A673 (cell line): Measurements from ENCODE around the gene FARSA. TPM values are rescaled to one million over a fixed set of nuclear protein-coding genes. Genes with fewer than 3 reads are reported as not detected.
A peak's percentile ranks its signal among the peaks of the same experiment; 100 is the strongest.

ENCODE experiments used
- BruUV-seq: library from RNA; stranded (reverse); fragments of 400-500 nt; replicated peaks from 2 replicates; lab custom pipeline; 2021; lab: Mats Ljungman, UMichigan
- CTCF ChIA-PET: fragments of 300-600 bp; sonication (Branson Sonifier 250); formaldehyde crosslinking; loops from one replicate; lab custom pipeline; 2022; ENCODE audit warnings: antibody characterized with exemption; lab: Charles Lee
- POLR2A ChIA-PET: fragments of 300-600 bp; sonication (Branson Sonifier 250); formaldehyde crosslinking; loops from one replicate; lab custom pipeline; 2022; ENCODE audit warnings: antibody characterized with exemption; ENCODE audit not compliant: low non-redundant PET; lab: Charles Lee
- DNase-seq: peaks from one replicate; pipeline ENCODE4 v3.0.0-alpha.2; 2015; ENCODE audit warnings: low spot score
- H3K27ac ChIP-seq: fragments of 200-600 bp; sonication (generic); 2 replicates; pipeline ENCODE4 v1.5.1; 2016; ENCODE audit warnings: mixed run types, low read depth, mild to moderate bottlenecking, mixed read lengths, antibody characterized with exemption, low read length; ENCODE audit not compliant: poor library complexity, severe bottlenecking
- H3K27me3 ChIP-seq: fragments of 200-600 bp; sonication (generic); replicated peaks from 2 replicates; pipeline ENCODE4 v1.6.1; 2017; ENCODE audit warnings: mixed run types, low read depth, mild to moderate bottlenecking, mixed read lengths, antibody characterized with exemption, low read length; ENCODE audit not compliant: insufficient read depth, poor library complexity
- H3K36me3 ChIP-seq: fragments of 200-600 bp; sonication (generic); 2 replicates; pipeline ENCODE4 v1.6.1; 2016; ENCODE audit warnings: mixed run types, mild to moderate bottlenecking, mixed read lengths, antibody characterized with exemption, low read length; ENCODE audit not compliant: insufficient read depth, poor library complexity, severe bottlenecking
- H3K4me1 ChIP-seq: fragments of 200-600 bp; sonication (generic); 2 replicates; pipeline ENCODE4 v1.6.1; 2017; ENCODE audit warnings: mixed run types, mild to moderate bottlenecking, mixed read lengths, antibody characterized with exemption, low read length; ENCODE audit not compliant: insufficient read depth, poor library complexity, severe bottlenecking
- H3K4me3 ChIP-seq: fragments of 200-600 bp; sonication (generic); 2 replicates; pipeline ENCODE4 v1.5.1; 2016; ENCODE audit warnings: low read depth, mixed run types, mild to moderate bottlenecking, mixed read lengths, low read length; ENCODE audit not compliant: poor library complexity, severe bottlenecking
- H3K9me3 ChIP-seq: fragments of 200-600 bp; sonication (generic); 2 replicates; pipeline ENCODE4 v1.6.1; 2016; ENCODE audit warnings: mixed run types, low read depth, mild to moderate bottlenecking, mixed read lengths, antibody characterized with exemption, low read length; ENCODE audit not compliant: poor library complexity, severe bottlenecking
- CTCF ChIP-seq: fragments of 300-800, 200-600 bp; sonication (generic); conservative IDR thresholded peaks from 2 replicates; pipeline ENCODE4 v1.5.1; 2017; ENCODE audit warnings: low read depth, mild to moderate bottlenecking, antibody characterized with exemption, low read length, moderate library complexity, mixed read lengths
- EZH2 ChIP-seq: fragments of 200-600 bp; sonication (generic); IDR thresholded peaks from 2 replicates; pipeline ENCODE4 v1.6.1; 2017; ENCODE audit warnings: borderline replicate concordance, low read depth, mild to moderate bottlenecking, mixed read lengths, antibody characterized with exemption, low read length; ENCODE audit not compliant: poor library complexity, severe bottlenecking
- intact Hi-C: fragments of 100-400 bp; cut with micrococcal nuclease; formaldehyde crosslinking; loops from one replicate; pipeline ENCODE4 v1.10.0; 2022; ENCODE audit not compliant: unreplicated experiment
- total RNA-seq: library from RNA; stranded (reverse); gene quantifications from 2 replicates; pipeline ENCODE4 v1.2.3, GENCODE V29; 2021

FARSA gene
- total RNA-seq, 1 experiment from 2014 or later = 162 TPM

DNA sequence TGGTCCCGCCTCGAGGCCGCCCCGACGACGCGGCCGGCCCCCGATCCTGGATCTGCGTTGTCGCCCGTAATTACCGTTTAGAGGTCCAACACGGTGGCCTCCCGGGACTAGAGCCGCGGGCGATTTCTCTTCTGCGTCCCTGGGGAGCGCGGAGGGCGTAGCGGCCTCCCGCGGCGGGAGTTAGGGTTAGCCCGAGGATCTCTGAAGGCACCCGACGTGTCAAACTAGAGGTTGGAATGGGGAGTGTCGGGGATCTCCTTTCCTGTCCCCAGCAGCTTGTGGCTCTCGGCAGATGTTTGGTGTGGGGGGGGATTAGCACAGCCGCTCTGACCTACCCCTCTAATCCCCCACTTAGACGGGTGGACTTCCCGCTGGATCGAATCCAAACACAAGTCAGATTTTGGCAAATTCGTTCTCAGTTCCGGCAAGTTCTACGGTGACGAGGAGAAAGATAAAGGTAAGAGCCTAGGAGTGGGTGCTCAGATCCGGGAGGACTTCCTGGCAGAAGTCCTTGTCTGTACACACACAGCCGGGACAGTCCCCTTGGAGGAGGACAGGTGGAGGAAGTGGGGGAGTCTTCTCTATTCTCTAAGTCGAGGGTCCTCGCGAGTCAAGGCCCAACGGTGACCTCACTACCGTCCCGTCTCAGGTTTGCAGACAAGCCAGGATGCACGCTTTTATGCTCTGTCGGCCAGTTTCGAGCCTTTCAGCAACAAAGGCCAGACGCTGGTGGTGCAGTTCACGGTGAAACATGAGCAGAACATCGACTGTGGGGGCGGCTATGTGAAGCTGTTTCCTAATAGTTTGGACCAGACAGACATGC lies 5.5 kb upstream of the FARSA start:
- H3K27ac ChIP-seq = peak overlapping the region; percentile 95
- POLR2A ChIA-PET = no interaction called here
- H3K4me3 ChIP-seq = peak overlapping the region; percentile 91
- TSS peak; percentile 72 for BruUV-seq
- H3K4me1 ChIP-seq = peaks cover 32% of the 10 kb centered on the region
- peaks cover 52% of the 10 kb centered on the region for H3K36me3 ChIP-seq
- CTCF ChIA-PET = no interaction called here
- H3K27me3 ChIP-seq = no peaks in the 10 kb centered on the region
- DNase-seq = no peak
- H3K9me3 ChIP-seq = no peaks in the 10 kb centered on the region
- TF ChIP-seq CTCF (0 out of 2 replicates have a peak, but pooled peaks have one; percentile 18), EZH2 (no peak)
- intact Hi-C loops = no loop called here

DNA sequence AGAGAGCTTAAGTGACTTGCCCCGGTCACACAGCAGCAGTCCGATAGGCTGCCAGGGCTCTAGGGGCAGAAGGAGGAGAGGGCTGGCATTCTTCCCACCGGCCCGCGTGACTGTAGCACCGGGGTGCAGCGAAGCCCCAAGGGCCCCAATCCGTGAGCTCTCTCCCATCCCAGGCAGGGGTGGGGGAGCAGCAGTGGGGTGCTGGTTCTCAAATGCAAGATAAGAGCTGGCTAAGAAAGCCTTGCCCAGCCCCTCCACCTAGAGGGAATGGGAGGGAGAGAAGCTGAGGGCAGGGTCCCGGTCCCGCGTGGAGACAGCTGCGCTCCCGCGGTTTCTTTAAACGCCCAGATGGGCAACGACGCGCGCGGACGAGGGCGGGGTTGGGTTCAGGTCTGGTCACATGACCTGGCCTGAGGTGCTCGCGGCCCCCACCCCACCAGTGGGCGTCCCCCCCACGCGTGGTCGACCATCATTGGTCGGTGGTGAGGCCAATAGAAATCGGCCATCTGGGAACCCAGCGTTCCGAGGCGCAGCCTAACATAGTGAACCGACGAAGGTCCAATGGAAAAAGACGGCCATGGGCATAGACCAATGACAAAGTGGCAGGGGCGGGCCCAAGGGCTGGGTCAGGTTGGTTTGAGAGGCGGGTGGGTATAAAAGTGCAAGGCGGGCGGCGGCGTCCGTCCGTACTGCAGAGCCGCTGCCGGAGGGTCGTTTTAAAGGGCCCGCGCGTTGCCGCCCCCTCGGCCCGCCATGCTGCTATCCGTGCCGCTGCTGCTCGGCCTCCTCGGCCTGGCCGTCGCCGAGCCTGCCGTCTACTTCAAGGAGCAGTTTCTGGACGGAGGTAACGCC lies 4.6 kb upstream of the FARSA start, which contains the start of gene CALR:
TSS of gene CALR (plus strand) at position 683 of the 852 bp plus-strand sequence. CDS start at position 754, 71 bp downstream.
- Histone ChIP-seq H3K27ac (peak within 1 kb of the TSS; percentile 95), H3K4me1 (peaks cover 32% of the 10 kb centered on the region), H3K9me3 (no peaks in the 10 kb centered on the region), H3K36me3 (peaks cover 44% of the 10 kb centered on the region), H3K4me3 (peak within 1 kb of the TSS; percentile 91), H3K27me3 (no peaks in the 10 kb centered on the region)
- no TSS peak for BruUV-seq
- DNase-seq = peak; percentile 100
- ChIA-PET POLR2A (no interaction called here), CTCF (interaction anchor here (0.5 to 0.6 kb wide), 2 partner anchors 161 to 162 kb away, joined by 3 to 4 read pairs; no protein-coding TSS in a partner anchor)
- no peak for TF ChIP-seq EZH2
- TF ChIP-seq CTCF = no peak
- intact Hi-C loops = no loop called here
